ENCODE results near the gene TBL1X.

- no peak for TF ChIP-seq CTCF (IDR thresholded peaks at IDR 0.05 in 2 of 3, conservative IDR thresholded peaks at IDR 0.05 in 1 of 3; ENCODE audit: control insufficient read depth in 2 of 3, extremely low read depth in 1 of 3, insufficient read depth in 1 of 3, low read depth in 3 of 3, low read length in 3 of 3)
- TF ChIP-seq IKZF2 (IDR thresholded peaks at IDR 0.05) = no peak
- no peak for TF ChIP-seq EGR1 (IDR thresholded peaks at IDR 0.05; ENCODE audit: borderline replicate concordance in 1 of 2, low read depth in 2 of 2, low read length in 2 of 2)
- no peak for TF ChIP-seq CEBPB (IDR thresholded peaks at IDR 0.05; ENCODE audit: borderline replicate concordance in 1 of 2, low read depth in 2 of 2, low read length in 2 of 2)
- no peak for TF ChIP-seq FOXK2 (IDR thresholded peaks at IDR 0.05)
Measured at GRCh38 chrX:9701790-9702189, 236.9 kb downstream of the TBL1X start.

Data from GM12878 (cell line).